G401 (cell line): ENCODE results near the gene TIAM1. TPM values are rescaled to one million over a fixed set of nuclear protein-coding genes. Genes with fewer than 3 reads are reported as not detected.

ENCODE experiments used
- DNase-seq: peaks from one replicate; pipeline ENCODE4 v3.0.0-alpha.2; 2015; ENCODE audit warnings: low spot score
- in situ Hi-C: cut with HindIII; loops from 2 replicates; pipeline ENCODE4 v1.10.0; 2016; ENCODE audit warnings: low sequenced_read_pairs, mixed read lengths
- total RNA-seq: library from RNA; depleted of rRNA; stranded (reverse); fragments of >200 nt; shearing (Covaris generic); gene quantifications from 2 replicates; pipeline ENCODE4 v1.2.3, GENCODE V29; 2014

The TIAM1 gene
- total RNA-seq, 1 experiment from 2014 or later = 0.03 TPM

DNA sequence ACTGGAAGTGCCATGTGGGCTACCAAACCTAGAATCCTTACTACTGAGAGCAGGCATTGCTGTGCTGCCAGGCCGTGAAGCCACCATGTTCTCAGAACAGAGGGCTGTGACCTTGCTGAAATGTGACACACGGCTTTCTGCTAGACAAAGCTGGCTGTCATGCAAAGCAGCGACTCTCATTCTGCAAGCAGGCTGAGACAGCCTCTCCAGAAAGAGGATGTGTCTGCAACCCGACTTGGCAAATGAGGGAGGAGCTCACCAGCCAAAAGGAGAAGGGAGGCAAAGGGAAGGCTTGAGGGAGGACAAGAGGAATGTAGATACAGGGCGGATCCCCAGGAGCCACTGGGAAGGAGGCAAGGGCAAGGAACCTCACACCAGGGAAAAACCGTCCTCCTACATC lies 220.1 kb downstream of the TIAM1 start:
- in situ Hi-C loops = no loop called here
- DNase-seq = peak; percentile 58

DNA sequence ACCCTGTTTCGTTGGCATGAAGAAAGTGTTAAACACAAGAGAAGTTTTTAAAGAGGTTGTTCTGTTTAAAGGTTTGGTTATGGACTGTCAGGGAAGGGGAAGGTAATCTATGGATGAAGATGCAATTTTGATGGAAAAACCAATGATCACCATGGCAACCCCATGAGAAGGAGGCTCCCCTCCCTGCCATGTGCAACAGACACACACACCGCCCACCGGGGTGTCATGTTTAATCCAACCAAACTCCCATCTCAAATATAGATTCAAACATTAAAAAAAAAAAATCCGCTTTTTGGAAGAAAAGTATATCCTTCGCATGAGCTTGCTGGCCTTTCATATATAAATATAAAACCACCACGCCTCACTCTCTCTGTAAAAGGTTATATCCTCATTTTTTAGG lies 224.9 kb downstream of the TIAM1 start:
- no peak for DNase-seq
- in situ Hi-C loops = no loop called here

DNA sequence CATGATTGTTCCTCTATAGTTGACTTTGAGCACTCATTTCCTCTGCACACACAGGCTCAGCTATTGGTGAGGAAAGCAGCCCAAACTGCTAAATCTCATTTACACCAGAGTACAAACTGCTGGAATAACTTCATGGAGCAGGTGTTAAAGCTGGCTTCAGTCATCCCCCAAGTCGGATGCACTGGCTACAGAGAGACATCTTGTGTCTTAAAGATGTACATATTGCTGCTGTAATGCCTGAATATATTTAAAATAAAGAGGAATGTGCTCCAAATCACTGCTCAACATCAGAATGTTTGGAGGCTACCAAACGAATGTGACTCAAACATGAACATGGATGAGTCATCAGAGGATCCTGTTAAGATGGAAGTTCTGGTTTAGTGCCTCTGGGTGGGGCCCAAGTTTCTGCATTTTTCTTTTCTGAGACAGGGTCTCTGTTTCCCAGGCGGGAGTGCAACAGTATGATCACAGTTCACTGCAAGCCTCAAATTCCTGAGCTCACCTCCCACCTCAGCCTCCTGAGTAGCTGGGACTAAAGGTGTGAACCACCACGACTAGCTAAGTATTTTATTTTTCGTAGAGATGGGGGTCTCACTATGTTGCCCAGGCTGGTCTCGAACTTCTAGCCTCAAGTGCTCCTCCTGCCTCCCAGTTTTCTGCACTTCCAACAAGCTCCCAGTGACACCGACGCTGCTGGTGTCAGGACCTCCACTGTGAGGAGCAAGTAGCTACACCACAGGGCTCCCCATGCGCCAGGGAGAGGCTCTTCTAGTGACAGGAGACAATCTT lies 226.7 kb downstream of the TIAM1 start:
- no peak for DNase-seq
- in situ Hi-C loops = no loop called here

DNA sequence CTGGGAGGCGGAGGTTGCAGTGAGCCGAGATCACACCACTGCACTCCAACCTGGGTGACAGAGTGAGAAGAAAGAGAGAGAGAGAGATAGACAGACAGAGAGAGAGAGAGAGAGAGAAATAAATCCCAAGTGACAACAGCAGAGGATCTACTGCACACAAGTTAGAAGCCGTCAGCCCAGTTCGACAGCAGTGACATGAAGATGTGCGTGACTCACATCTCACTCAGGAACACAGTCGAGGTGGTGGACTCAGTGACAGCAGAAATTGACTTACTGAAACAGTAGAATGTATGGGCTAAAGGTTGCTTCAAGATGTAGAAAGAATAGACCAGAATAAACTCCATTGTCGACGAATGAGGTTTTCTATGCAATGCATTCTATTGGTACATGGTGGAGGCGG lies 228.8 kb downstream of the TIAM1 start:
- in situ Hi-C loops = no loop called here
- no peak for DNase-seq

DNA sequence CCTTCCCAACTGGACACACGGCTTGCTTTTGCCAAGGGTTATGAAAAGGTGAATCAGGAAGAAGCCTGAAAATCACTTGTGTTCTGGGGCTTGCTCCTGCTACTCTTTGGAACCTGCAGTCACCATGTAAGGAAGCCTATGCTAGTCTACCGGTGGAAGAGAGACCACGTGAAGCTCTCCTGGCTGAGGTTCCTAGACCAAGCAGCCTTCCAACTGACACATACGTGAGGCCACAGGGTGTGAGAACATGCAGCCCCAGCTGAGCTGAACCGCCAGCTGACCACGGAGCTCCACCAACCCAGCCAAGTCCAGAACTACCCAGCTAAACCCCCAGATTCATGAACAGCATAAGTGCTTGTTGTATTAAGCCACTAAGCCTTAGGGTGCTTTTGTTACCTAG lies 233.0 kb downstream of the TIAM1 start:
- in situ Hi-C loops = no loop called here
- peak; percentile 75 for DNase-seq

DNA sequence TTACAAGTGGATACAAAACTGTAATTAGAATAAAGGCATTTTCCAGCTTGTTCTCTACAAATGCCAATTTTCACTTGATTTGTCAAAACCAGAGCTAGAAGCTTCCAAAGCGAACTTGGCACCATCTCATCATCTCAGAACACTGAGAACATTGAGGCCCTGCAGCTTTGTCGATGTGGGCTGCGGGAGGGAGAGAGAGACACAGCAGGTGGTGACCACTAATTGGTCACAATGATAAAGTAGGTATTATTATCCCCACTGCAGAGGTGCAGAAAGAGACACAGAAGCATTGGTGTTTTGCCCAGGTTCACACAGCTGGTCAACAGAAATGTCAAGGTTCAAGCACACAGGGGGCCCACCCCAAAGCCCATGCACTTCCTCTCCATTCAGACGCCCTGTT lies 233.6 kb downstream of the TIAM1 start:
- in situ Hi-C loops = no loop called here

DNA sequence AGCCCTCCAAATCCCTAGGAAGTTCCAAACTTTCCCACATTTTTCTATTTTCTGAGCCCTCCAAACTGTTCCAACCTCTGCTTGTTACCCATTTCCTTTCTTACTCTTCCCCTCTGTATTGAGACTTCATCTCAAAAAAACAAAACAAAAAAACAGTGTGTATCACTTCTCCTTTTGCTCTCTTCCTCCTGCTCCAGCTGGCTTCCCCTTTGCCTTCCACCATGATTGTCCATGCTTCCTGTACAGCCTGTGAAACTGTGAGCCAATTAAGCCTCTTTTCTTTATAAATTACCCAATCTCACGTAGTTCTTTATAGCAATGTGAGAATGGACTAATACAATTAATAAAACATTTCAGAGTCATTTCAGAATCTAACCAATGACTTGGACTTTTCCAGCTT lies 236.2 kb downstream of the TIAM1 start:
- no peak for DNase-seq
- in situ Hi-C loops = no loop called here

More for the DNA sequence above, 233.6 kb downstream of the TIAM1 start:
- DNase-seq = no peak

DNA sequence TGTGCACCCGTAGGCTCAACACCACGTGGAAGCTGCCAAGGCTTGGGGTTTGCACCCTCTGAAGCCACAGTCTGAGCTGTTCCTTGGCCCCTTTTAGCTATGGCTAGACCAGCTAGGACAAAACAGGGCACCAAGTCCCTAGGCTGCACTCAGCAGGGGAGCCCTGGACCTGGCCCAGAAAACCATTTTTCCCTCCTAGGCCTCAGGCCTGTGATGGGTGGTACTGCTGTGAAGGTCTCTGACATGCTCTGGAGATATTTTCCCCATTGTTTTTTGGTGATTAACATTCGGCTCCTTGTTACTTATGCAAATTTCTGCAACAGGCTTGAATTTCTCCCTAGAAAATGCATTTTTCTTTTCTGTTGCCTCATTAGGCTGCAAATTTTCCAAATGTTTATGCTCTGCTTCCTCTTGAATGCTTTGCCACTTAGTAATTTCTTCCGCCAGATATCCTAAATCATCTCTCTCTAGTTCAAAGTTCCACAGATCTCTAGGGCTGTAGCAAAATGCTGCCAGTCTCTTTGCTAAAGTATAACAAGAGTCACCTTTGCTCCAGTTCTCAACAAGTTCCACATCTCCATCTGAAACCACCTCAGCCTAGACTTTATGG lies 236.8 kb downstream of the TIAM1 start:
- no peak for DNase-seq
- in situ Hi-C loops = no loop called here

DNA sequence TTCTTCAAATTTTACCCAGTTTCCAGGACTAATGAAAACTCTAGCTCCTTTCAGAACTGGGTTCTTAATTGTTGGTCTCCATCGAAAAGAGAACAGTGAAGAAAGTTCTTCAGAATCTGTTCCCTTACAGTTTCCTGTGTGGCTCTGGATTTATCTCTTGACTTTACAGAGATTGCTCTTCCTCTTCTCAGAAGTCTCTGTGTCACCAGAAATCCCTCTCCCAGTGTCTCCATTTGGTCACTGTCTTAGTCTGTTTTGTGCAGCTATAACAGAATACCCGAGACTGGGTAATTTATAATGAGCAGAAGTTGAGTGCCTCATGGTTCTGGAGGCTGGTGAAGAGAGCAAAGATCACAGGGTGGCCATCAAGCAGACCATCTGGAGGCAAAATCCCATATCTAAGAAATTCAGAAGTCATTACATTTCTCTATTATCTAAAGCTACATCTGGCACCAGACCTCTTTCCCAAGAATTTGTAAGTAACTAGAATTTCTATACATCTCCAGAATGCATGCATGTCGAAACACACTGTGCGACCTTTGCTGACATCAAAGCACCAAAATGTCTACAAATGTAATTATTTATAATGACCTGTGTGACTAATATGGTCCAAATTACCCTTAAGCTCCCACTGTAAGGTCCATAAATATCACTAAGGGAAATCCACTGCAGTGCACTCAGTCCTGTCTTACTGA lies 240.3 kb downstream of the TIAM1 start:
- in situ Hi-C loops = no loop called here
- DNase-seq = no peak

DNA sequence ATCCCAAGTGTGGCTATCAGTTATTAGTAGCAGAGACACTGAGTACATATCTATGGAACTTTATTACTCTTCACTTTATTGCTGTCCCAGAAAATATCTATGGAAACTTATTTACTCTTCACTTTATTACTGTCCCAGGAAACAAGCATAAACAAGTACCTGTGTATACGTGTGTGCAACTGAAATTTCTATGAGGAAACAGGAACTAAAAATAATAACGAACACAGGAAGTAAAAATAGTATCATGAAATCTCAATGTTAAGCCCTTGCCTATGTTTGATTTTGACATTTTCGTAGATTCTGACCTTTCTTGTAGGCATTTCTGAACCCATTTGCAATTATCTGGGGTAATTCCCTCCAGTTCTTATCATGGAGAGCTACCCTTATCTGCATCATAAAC lies 240.9 kb downstream of the TIAM1 start:
- in situ Hi-C loops = no loop called here
- no peak for DNase-seq

DNA sequence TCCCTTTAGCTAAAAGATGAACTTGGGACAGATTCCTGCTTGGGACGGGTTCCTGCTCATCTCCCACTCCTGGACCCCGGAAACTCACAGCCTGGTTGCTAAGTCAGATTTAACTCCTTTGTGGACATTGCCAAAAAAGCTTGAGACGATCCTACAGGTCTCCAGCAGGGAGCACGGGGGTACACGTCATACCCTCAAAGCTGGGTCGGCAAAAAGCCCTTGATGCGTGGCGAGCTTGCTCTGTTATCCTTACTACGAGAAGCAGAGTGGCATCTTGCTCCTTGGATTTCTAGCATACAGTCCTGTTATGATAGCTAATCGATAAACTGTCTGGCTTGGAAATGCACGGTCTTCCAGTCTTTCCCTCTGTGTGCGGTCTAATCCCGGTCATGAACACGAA lies 244.9 kb downstream of the TIAM1 start:
- in situ Hi-C loops = no loop called here
- no peak for DNase-seq

DNA sequence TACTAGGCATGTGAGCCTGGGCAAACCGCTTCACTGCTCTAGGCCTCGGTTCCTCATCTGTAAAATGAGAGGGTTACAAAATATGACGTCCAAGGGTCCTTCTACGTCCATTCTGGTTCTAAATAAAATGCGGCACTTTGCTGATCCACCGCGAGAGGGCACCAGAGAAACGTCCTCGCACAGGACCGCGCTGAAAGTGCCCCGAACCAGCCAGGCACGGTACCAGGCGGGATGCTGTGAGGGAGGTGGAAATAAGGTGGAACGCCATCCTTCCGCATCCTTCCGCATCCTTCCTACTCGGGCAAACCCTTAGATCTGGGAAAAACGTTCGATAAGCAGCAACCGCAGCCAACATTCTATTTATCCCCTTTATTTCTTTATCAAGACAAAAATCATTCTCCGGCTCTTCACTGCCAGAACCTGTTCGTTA lies 245.5 kb downstream of the TIAM1 start:
- DNase-seq = peak; percentile 85
- in situ Hi-C loops = no loop called here

DNA sequence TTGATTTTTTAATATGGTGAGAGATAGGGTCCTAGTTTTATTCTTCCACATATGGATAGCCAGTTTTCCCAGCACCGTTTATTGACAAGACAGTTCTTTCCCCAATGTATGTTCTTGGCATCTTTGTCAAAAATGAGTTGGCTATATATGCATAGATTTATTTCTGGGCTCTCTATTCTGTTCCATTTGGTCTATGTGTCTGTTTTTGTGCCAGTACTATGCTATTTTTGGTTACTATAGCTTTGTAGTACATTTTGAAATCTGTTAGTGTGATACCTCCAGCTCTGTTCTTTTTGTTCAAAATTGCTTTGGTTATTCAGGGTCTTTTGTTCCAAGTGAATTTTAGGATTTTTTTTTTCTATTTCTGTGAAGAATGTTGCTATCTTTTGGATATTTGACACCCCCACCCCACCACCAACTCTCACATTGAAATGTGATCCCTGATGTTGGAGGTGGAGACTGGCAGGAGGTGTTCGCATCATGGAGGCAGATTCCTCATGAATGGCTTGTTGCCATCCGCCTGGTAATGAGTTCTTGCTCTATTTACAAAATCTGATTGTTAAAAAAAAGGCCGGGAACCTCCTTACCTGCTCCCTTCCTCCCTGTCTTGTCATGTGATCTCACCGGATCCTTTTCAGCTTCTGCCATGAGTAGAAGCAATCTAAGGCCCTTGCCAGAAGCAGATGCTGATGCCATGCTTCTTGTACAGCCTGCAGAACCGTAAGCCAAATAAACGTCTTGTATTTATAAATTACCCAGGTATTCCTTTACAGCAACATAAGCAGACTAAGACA lies 251.0 kb downstream of the TIAM1 start:
- in situ Hi-C loops = no loop called here
- DNase-seq = peak; percentile 59

DNA sequence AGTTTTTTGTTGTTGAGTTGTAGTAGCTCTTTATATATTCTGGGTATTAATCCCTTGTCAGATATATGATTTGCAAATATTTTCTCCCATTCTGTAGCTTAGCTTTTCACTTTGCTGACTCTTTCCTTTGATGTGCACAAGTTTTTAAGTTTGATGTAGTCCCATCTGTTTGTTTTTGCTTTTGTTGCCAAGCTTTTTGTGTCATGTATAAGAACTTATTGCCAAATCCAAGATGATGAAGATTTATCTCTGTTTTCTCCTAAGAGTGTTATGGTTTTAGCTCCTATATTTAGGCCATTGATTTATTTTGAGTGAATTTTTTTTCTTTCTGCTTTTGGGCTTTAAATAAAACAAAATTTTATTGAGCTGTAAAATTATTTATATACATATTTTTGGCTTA lies 253.7 kb downstream of the TIAM1 start:
- in situ Hi-C loops = no loop called here
- DNase-seq = no peak

DNA sequence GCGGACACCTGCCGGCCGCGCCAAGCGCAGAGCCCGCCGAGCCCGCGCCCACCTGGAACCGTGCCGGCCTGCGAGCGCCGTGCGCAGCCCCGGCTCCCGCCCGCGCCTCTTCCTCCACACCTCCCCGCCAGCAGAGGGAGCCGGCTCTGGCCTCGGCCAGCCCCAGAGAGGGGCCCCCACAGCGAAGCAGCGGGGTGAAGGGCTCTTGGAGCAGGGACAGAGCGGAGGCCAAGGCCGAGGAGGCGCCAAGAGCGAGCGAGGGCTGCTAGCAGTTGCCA lies 255.6 kb downstream of the TIAM1 start:
- in situ Hi-C loops = no loop called here
- no peak for DNase-seq

DNA sequence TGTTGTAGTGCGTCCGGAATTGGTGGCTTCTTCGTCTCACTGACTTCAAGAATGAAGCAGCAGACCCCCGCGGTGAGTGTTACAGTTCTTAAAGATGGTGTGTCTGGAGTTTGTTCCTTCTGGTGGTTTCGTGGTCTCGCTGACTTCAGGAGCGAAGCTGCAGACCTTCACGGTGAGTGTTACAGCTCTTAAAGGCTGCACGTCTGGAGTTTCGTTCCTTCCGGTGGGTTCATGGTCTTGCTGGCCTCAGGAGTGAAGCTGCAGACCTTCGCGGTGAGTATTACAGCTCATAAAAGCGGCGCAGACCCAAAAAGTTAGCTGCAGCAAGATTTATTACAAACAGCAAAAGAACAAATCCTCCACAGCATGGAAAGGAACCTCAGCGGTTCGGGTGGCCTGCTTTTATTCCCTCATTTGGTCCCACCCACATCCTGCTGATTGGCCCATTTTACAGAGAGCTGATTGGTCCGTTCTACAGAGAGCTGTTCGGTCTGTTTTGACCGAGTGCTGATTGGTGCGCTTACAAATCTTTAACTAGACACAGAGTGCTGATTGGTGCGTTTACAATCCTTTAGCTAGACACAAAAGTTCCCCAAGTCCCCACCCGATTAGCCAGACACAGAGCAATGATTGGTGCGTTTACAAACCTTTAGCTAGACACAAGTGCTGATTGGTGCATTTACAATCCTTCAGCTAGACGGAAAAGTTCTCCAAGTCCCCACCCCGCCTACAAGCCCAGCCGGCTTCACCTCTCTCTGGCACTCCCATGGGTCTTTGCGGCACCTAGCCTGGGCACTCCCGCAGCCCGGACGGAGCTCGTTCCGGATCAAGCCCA lies 256.2 kb downstream of the TIAM1 start:
- no peak for DNase-seq
- in situ Hi-C loops = no loop called here

DNA sequence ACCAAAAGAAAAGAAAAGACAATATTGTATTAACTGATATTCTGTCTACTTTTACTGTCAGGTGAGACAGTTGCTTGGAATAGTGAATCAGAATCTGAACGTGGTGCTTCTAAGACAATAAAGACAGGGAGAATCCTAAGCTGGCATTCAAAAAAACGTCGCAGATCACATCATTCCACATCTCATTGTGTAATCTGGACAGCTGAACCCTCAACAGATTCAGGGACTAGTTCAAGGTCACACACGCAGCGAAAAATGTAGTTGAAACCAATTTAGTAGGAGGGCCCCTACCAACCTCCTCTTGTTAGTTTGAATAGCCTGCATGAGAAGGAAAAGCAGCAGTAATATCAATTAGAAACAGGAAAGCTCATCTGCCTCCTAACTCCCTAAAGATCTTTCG lies 259.4 kb downstream of the TIAM1 start:
- no peak for DNase-seq
- in situ Hi-C loops = no loop called here

DNA sequence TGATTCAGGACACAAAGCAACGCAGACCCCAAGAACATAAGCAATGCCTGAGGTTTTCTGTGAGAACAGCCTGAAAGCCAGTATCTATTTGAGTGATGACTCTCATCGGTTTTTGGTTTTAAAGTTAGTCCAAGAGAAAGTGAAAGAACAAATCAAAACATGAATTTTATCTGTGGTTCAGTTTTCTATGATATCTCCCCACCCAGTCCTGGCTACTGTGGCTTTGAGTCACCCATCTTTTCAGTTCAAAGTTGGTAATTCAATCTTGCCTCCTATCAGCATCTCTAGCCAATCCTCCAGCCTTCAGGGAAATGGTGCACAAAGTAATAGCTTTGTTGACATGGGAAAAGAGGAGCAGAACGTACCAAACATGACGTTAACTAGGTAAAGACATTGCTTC lies 265.3 kb downstream of the TIAM1 start:
- in situ Hi-C loops = no loop called here
- DNase-seq = no peak

DNA sequence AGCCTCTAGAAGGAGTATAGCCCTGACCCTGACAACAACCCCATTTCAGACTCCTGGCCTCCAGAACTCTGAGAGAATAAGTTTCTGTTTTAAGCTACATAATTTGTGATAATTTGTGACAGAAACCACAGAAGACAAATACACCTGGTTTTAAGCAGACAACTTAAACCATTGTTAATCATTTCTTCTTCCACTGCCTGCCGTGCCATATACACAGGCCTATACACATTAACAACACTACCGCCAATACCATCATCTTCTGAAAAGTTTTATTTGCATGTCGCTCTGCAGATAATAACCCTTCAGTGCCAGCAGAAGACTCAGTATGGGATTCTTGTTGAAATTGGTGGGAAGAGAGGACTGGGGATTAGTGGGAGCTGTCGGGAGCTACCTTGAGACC lies 265.8 kb downstream of the TIAM1 start:
- in situ Hi-C loops = no loop called here

More for the DNA sequence above, 265.8 kb downstream of the TIAM1 start:
- DNase-seq = no peak
